HCT116 (cell line): ENCODE measurements around the gene PRR15L. TPM values are rescaled to one million over a fixed set of nuclear protein-coding genes. Genes with fewer than 3 reads are reported as not detected.

Source experiments
- ATAC-seq: fragments of 200-7000 bp; cut with Tn5 transposase; 2 replicates; pipeline ENCODE4 v1.9.1; 2020; ENCODE audit warnings: mild to moderate bottlenecking, moderate library complexity
- BruUV-seq: library from RNA; stranded (reverse); fragments of 400-500 nt; replicated peaks from 2 replicates; lab custom pipeline; 2021; lab: Mats Ljungman, UMichigan
- CTCF ChIA-PET: fragments of 300-600 bp; sonication (Branson Sonifier 250); formaldehyde crosslinking; loops from one replicate; lab custom pipeline; 2021; ENCODE audit warnings: antibody characterized with exemption; lab: Charles Lee
- POLR2A ChIA-PET: fragments of 300-600, 350-600 bp; sonication (Branson Sonifier 250); formaldehyde crosslinking; loops from one replicate; lab custom pipeline; 2021; ENCODE audit warnings: antibody characterized with exemption; lab: Charles Lee
- RAD21 ChIA-PET, 2 experiments: fragments of 300-600 bp; sonication (Branson Sonifier 250); formaldehyde crosslinking; loops; one replicate each; lab custom pipeline; 2023; ENCODE audit warnings: low total read pairs in 2 of 2; ENCODE audit not compliant: uncharacterized antibody in 2 of 2, unreplicated experiment in 2 of 2, low non-redundant PET in 1 of 2; lab: Charles Lee
- DNase-seq: peaks from one replicate; pipeline ENCODE4 v3.0.0-alpha.2; 2010; ENCODE audit warnings: low read depth, low spot score
- H2AFZ ChIP-seq: fragments of 200-600 bp; shearing (Covaris generic), sonication (generic); 2 replicates; pipeline ENCODE4 v1.6.1; 2017; ENCODE audit warnings: low read depth, mixed run types, mixed read lengths, antibody characterized with exemption, low read length; ENCODE audit not compliant: poor library complexity, severe bottlenecking
- H3K27ac ChIP-seq: 2 replicates; pipeline ENCODE4 v1.5.1; 2012; ENCODE audit warnings: low read depth, low read length
- H3K27me3 ChIP-seq: fragments of 200-600 bp; sonication (generic); 2 replicates; pipeline ENCODE4 v1.6.1; 2016; ENCODE audit warnings: mixed run types, low read length, mixed read lengths; ENCODE audit not compliant: insufficient read depth
- H3K36me3 ChIP-seq, 2 experiments: fragments of 200-500 bp in 1 of 2; fragments of 200-600 bp in 1 of 2; sonication (Bioruptor generic) in 1 of 2; sonication (generic) in 1 of 2; 2 replicates each; pipeline versions ENCODE4 v1.5.1 to v1.6.1; 2014 to 2016; ENCODE audit warnings: low read length in 2 of 2, inconsistent platforms in 1 of 2, mixed read lengths in 1 of 2, mixed run types in 1 of 2; ENCODE audit not compliant: insufficient read depth in 2 of 2, control insufficient read depth in 1 of 2
- H3K4me1 ChIP-seq, 2 experiments: fragments of 200-600 bp in 1 of 2; sonication (generic) in 1 of 2; 2 replicates each; pipeline versions ENCODE4 v1.5.1 to v1.6.1; 2012 to 2017; ENCODE audit warnings: low read length in 2 of 2, inconsistent platforms in 1 of 2, mild to moderate bottlenecking in 1 of 2, mixed read lengths in 1 of 2, mixed run types in 1 of 2, moderate library complexity in 1 of 2; ENCODE audit not compliant: insufficient read depth in 2 of 2, control insufficient read depth in 1 of 2
- H3K4me2 ChIP-seq: fragments of 200-600 bp; sonication (generic); 2 replicates; pipeline ENCODE4 v1.6.1; 2017; ENCODE audit warnings: mixed run types, low read length, mixed read lengths
- H3K4me3 ChIP-seq, 2 experiments: fragments of 200-600 bp in 1 of 2; sonication (generic) in 1 of 2; replicated peaks in 1 of 2; 2 replicates each; pipeline ENCODE4 v1.5.1; 2011 to 2016; ENCODE audit warnings: low read length in 2 of 2, control low read depth in 1 of 2, low read depth in 1 of 2, mild to moderate bottlenecking in 1 of 2, mixed read lengths in 1 of 2, mixed run types in 1 of 2
- H3K79me2 ChIP-seq: fragments of 200-600 bp; sonication (generic); 2 replicates; pipeline ENCODE4 v1.6.1; 2017; ENCODE audit warnings: mild to moderate bottlenecking, mixed run types, low read length, moderate library complexity, mixed read lengths; ENCODE audit not compliant: insufficient read depth
- H3K9ac ChIP-seq: fragments of 200-600 bp; sonication (generic); 2 replicates; pipeline ENCODE4 v1.6.1; 2016; ENCODE audit warnings: low read length, mixed read lengths
- H3K9me2 ChIP-seq: fragments of 200-600 bp; sonication (generic), shearing (Covaris generic); 2 replicates; pipeline ENCODE4 v1.6.1; 2017; ENCODE audit warnings: mixed run types, mild to moderate bottlenecking, moderate library complexity; ENCODE audit not compliant: insufficient read depth
- H3K9me3 ChIP-seq, 2 experiments: fragments of 200-500 bp in 1 of 2; fragments of 200-600 bp in 1 of 2; sonication (Bioruptor generic) in 1 of 2; sonication (generic) in 1 of 2; 2 replicates each; pipeline ENCODE4 v1.6.1; 2014 to 2017; ENCODE audit warnings: low read length in 2 of 2, mixed read lengths in 2 of 2, inconsistent platforms in 1 of 2, low read depth in 1 of 2, mild to moderate bottlenecking in 1 of 2, mixed run types in 1 of 2, moderate library complexity in 1 of 2; ENCODE audit not compliant: control insufficient read depth in 1 of 2, insufficient read depth in 1 of 2
- H4K20me1 ChIP-seq: fragments of 200-600 bp; sonication (generic), shearing (Covaris generic); 2 replicates; pipeline ENCODE4 v1.6.1; 2017; ENCODE audit warnings: mixed run types, mild to moderate bottlenecking, moderate library complexity; ENCODE audit not compliant: insufficient read depth
- CTCF ChIP-seq, 3 experiments: fragments of 200-600 bp in 1 of 3; sonication (generic) in 1 of 3; IDR thresholded peaks in 2 of 3; conservative IDR thresholded peaks in 1 of 3; 2 replicates each; pipeline ENCODE4 v1.5.1; 2012 to 2017; ENCODE audit warnings: low read depth in 2 of 3, low read length in 2 of 3, antibody characterized with exemption in 1 of 3, borderline replicate concordance in 1 of 3, control low read depth in 1 of 3, mild to moderate bottlenecking in 1 of 3, mixed read lengths in 1 of 3, mixed run types in 1 of 3, moderate library complexity in 1 of 3; ENCODE audit not compliant: insufficient read depth in 1 of 3
- RAD21 ChIP-seq: IDR thresholded peaks from 2 replicates; pipeline ENCODE4 v1.6.1; 2012; ENCODE audit warnings: low read depth, mild to moderate bottlenecking
- REST ChIP-seq: IDR thresholded peaks from 2 replicates; pipeline ENCODE4 v1.6.1; 2012; ENCODE audit warnings: low read depth
- ZFX ChIP-seq: fragments of 450-650 bp; IDR thresholded peaks from 2 replicates; pipeline ENCODE4 v1.6.1; 2017
- intact Hi-C: fragments of 100-400 bp; cut with micrococcal nuclease; formaldehyde crosslinking; loops from 2 replicates; pipeline ENCODE4 v1.10.0; 2022
- total RNA-seq: library from RNA; stranded (reverse); gene quantifications from one replicate; pipeline ENCODE4 v1.2.1, GENCODE V29; 2021; ENCODE audit not compliant: unreplicated experiment

Gene PRR15L
- total RNA-seq, 1 experiment from 2014 or later = 0.34 TPM

DNA sequence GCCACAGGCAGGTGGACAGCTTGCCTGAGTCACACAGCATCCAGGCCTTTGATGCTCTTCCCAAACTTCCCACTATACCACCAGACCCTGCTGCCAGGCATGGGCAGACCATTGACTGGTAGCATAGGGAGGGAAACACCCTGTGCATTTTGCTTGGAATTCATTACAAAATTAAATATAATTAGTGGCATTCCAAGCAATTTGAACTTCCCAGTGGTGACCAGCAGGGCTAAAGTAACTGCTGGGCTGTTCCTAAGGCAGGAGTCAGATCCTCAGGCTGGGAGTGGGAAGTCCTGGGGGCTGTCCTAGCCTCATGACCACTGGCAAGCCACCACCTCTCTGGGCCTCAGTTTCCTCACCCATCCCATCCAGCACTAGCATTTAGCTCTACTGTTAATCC, 3.8 kb downstream of the PRR15L start:
- H3K27ac ChIP-seq = no peak overlapping the region
- H3K36me3 ChIP-seq = no peaks in the 10 kb centered on the region
- peak; percentile 35; the same call in 1 of the 2 replicates for ATAC-seq
- no peak for TF ChIP-seq RAD21
- peak in 2 of 3 experiments; percentile 30 to 44; a peak in 3 of 6 replicates for TF ChIP-seq CTCF (IDR thresholded peaks at IDR 0.05 in 2 of 3, conservative IDR thresholded peaks at IDR 0.05 in 1 of 3; ENCODE audit: borderline replicate concordance in 1 of 3, insufficient read depth in 1 of 3, low read depth in 2 of 3, low read length in 2 of 3)
- TF ChIP-seq, all 23 proteins: peak for 1
- no peak overlapping the region for H3K9ac ChIP-seq
- no peaks in the 10 kb centered on the region for H3K79me2 ChIP-seq
- intact Hi-C loops = no loop called here
- no peaks in the 10 kb centered on the region for H3K9me2 ChIP-seq
- CTCF ChIA-PET = interaction anchor here (1.0 to 4.2 kb wide), 3 partner anchors 12 to 65 kb away, joined by 3 to 32 read pairs (median 3); partner anchors contain the start of genes CDK5RAP3 and PNPO
- H3K4me2 ChIP-seq = no peak overlapping the region
- POLR2A ChIA-PET = interaction anchor here (1.4 kb wide), 1 partner anchor 17 kb away, joined by 5 read pairs; the partner anchor contains the start of gene CDK5RAP3
- H3K9me3 ChIP-seq = no peaks in the 10 kb centered on the region
- no peak for DNase-seq
- H4K20me1 ChIP-seq = no peaks in the 10 kb centered on the region
- H3K27me3 ChIP-seq = no peaks in the 10 kb centered on the region
- RAD21 ChIA-PET = interaction anchor here in 1 of 2 experiments (0.6 kb wide), 1 partner anchor 184 kb away, joined by 3 read pairs; no protein-coding TSS in a partner anchor
- H2AFZ ChIP-seq = no peak overlapping the region
- no TSS peak for BruUV-seq
- H3K4me1 ChIP-seq = peaks cover 51 to 71% of the 10 kb centered on the region in 2 experiments
- H3K4me3 ChIP-seq = no peak overlapping the region

GRCh38 chr17:47952171-47953021, 5.3 kb downstream of the PRR15L start:
- no peaks in the 10 kb centered on the region for H3K27me3 ChIP-seq

More at GRCh38 chr17:47952171-47953021, 5.3 kb downstream of the PRR15L start:
- no peak for ATAC-seq
- Histone ChIP-seq H3K79me2 (peaks cover 3% of the 10 kb centered on the region; the same call in 1 of the 2 replicates), H3K9me2 (no peaks in the 10 kb centered on the region), H3K9ac (no peak overlapping the region), H3K4me1 (peaks cover 48 to 69% of the 10 kb centered on the region in 2 experiments), H3K36me3 (no peaks in the 10 kb centered on the region; a peak in 1 of 4 replicates), H3K4me3 (no peak overlapping the region), H3K4me2 (no peak overlapping the region), H3K27ac (no peak overlapping the region), H4K20me1 (no peaks in the 10 kb centered on the region), H2AFZ (no peak overlapping the region), H3K9me3 (no peaks in the 10 kb centered on the region)
- POLR2A ChIA-PET = interaction anchor here (0.6 to 1.4 kb wide), 3 partner anchors 11 to 59 kb away, joined by 3 to 6 read pairs (median 6); partner anchors contain the start of genes CDK5RAP3 and PNPO
- intact Hi-C loops = no loop called here
- TF ChIP-seq ZFX (no peak), CTCF (IDR thresholded peaks at IDR 0.05 in 2 of 3, conservative IDR thresholded peaks at IDR 0.05 in 1 of 3; ENCODE audit: borderline replicate concordance in 1 of 3, insufficient read depth in 1 of 3, low read depth in 2 of 3, low read length in 2 of 3) (no peak), REST (no peak)
- RAD21 ChIA-PET = no interaction called here
- BruUV-seq = no TSS peak
- CTCF ChIA-PET = interaction anchor here (1.3 to 1.9 kb wide), 2 partner anchors 18 to 66 kb away, joined by 3 to 11 read pairs; partner anchors contain the start of gene CDK5RAP3
- no peak for DNase-seq
